HepG2 (cell line): Measurements from ENCODE around the gene CEMP1. TPM values are rescaled to one million over a fixed set of nuclear protein-coding genes. Genes with fewer than 3 reads are reported as not detected.

Experiments
- ATAC-seq: fragments of 200-7000 bp; cut with Tn5 transposase; 3 replicates; pipeline ENCODE4 v1.9.1; 2020; ENCODE audit warnings: mild to moderate bottlenecking, moderate library complexity
- BruUV-seq: library from RNA; stranded (reverse); fragments of 400-500 nt; replicated peaks from 2 replicates; lab custom pipeline; 2021; lab: Mats Ljungman, UMichigan
- CTCF ChIA-PET: fragments of 300-600 bp; formaldehyde crosslinking; extraction: SDS; loops from one replicate; lab custom pipeline; 2021; ENCODE audit warnings: low total read pairs, inconsistent platforms, low intra/inter-chr PET ratio; lab: Yijun Ruan, JAX
- POLR2A ChIA-PET: fragments of 350-600 bp; sonication (Branson Sonifier 250); formaldehyde crosslinking; loops from one replicate; lab custom pipeline; 2020; ENCODE audit warnings: antibody characterized with exemption, inconsistent platforms; lab: Yijun Ruan, JAX
- DNase-seq: peaks from one replicate; pipeline ENCODE4 v3.0.0-alpha.2; 2015; ENCODE audit warnings: low spot score
- FAIRE-seq: peaks from 3 replicates; lab custom pipeline; 2011; peaks lifted over from hg19 to GRCh38; lab: Jason Lieb, UNC
- H2AFZ ChIP-seq: one replicate; pipeline ENCODE4 v1.6.1; 2011; ENCODE audit warnings: low read length, inconsistent platforms
- H3K27ac ChIP-seq: fragments of 300-600 bp; 3 replicates; pipeline ENCODE4 v1.8.0; 2011; ENCODE audit warnings: mixed run types, mild to moderate bottlenecking, mixed read lengths, low read length, inconsistent platforms; ENCODE audit not compliant: insufficient read depth; ENCODE audit errors: extremely low read length
- H3K27me3 ChIP-seq, 2 experiments: fragments of 200-600 bp in 1 of 2; 2 replicates in 1 of 2; 3 replicates in 1 of 2; pipeline versions ENCODE4 v1.6.0 to v1.8.0; 2011; ENCODE audit warnings: low read length in 2 of 2, mild to moderate bottlenecking in 2 of 2, moderate library complexity in 2 of 2, inconsistent platforms in 1 of 2; ENCODE audit not compliant: insufficient read depth in 2 of 2, control insufficient read depth in 1 of 2
- H3K36me3 ChIP-seq, 2 experiments: fragments of 200-600 bp in 1 of 2; replicated peaks in 1 of 2; 2 replicates in 1 of 2; 3 replicates in 1 of 2; pipeline versions ENCODE4 v1.5.1 to v1.8.0; 2011; ENCODE audit warnings: low read length in 2 of 2, inconsistent platforms in 1 of 2; ENCODE audit not compliant: insufficient read depth in 2 of 2, control insufficient read depth in 1 of 2
- H3K4me1 ChIP-seq: 2 replicates; pipeline ENCODE4 v1.5.1; 2012; ENCODE audit warnings: low read length, inconsistent platforms; ENCODE audit not compliant: insufficient read depth
- H3K4me2 ChIP-seq: 2 replicates; pipeline ENCODE4 v1.6.0; 2011; ENCODE audit warnings: low read depth, low read length, inconsistent platforms
- H3K4me3 ChIP-seq, 3 experiments: fragments of 200-600 bp in 1 of 3; sonication (generic), shearing (Covaris generic) in 1 of 3; replicated peaks in 1 of 3; 2 replicates each; pipeline ENCODE4 v1.5.1; 2011 to 2016; ENCODE audit warnings: low read length in 3 of 3, inconsistent platforms in 2 of 3, low read depth in 2 of 3, mild to moderate bottlenecking in 2 of 3, control low read depth in 1 of 3, mixed read lengths in 1 of 3; ENCODE audit not compliant: insufficient read depth in 1 of 3
- H3K79me2 ChIP-seq: one replicate; pipeline ENCODE4 v1.6.1; 2011; ENCODE audit warnings: low read length, inconsistent platforms; ENCODE audit not compliant: insufficient read depth
- H3K9ac ChIP-seq: 2 replicates; pipeline ENCODE4 v1.6.0; 2011; ENCODE audit warnings: mild to moderate bottlenecking, low read depth, low read length, inconsistent platforms; ENCODE audit not compliant: insufficient read depth
- H3K9me3 ChIP-seq: 2 replicates; pipeline ENCODE4 v1.5.1; 2012; ENCODE audit warnings: mild to moderate bottlenecking, low read length
- H4K20me1 ChIP-seq: 2 replicates; pipeline ENCODE4 v1.6.0; 2011; ENCODE audit warnings: inconsistent platforms, mild to moderate bottlenecking, low read length, moderate library complexity; ENCODE audit not compliant: insufficient read depth
- CEBPB ChIP-seq: IDR thresholded peaks from 2 replicates; pipeline ENCODE4 v1.6.1; 2011; ENCODE audit warnings: low read depth, low read length, improper control_type of control experiment, borderline replicate concordance
- GTF2F1 ChIP-seq: fragments of 150-350 bp; IDR thresholded peaks from 2 replicates; pipeline ENCODE4 v1.6.1; 2014; ENCODE audit warnings: low read length
- IRF2 ChIP-seq: IDR thresholded peaks from 2 replicates; pipeline ENCODE4 v1.6.1; 2018; ENCODE audit warnings: missing genetic modification reagents, missing compliant biosample characterization
- STAG1 ChIP-seq: sonication (generic); formaldehyde crosslinking; IDR thresholded peaks from 2 replicates; pipeline ENCODE4 v1.4.0; 2020; ENCODE audit warnings: missing genetic modification reagents
- TBX2 ChIP-seq: sonication (generic); formaldehyde crosslinking; IDR thresholded peaks from 2 replicates; pipeline ENCODE4 v1.5.0; 2020; ENCODE audit warnings: missing genetic modification reagents, mild to moderate bottlenecking, borderline replicate concordance
- U2AF1 ChIP-seq: fragments of 200-400 bp; formaldehyde crosslinking; optimal IDR thresholded peaks from 2 replicates; pipeline ENCODE3; 2017; ENCODE audit warnings: mild to moderate bottlenecking, low read depth, low read length
- ZBTB3 ChIP-seq: sonication (generic); formaldehyde crosslinking; IDR thresholded peaks from 2 replicates; pipeline ENCODE4 v1.4.0; 2020; ENCODE audit warnings: low read depth, mild to moderate bottlenecking, moderate library complexity, missing genetic modification reagents, borderline replicate concordance
- WGBS: methylation state at CpG from one replicate; pipeline ENCODE4 v1.1.6; 2017; ENCODE audit warnings: low lambda C conversion rate; 5-methylcytosine and 5-hydroxymethylcytosine counted together
- in situ Hi-C: cut with HindIII; loops from 2 replicates; pipeline ENCODE4 v1.10.0; 2017; ENCODE audit warnings: low pct_unique_long_range_greater_than_20kb; ENCODE audit not compliant: extremely low pct_ligation_motif_present
- intact Hi-C: fragments of 100-400 bp; cut with micrococcal nuclease; formaldehyde crosslinking; loops from one replicate; pipeline ENCODE4 v1.10.0; 2022; ENCODE audit not compliant: unreplicated experiment
- polyA plus RNA-seq, 8 experiments: library from polyadenylated mRNA; depleted of rRNA in 3 of 8; stranded (reverse) in 7 of 8; unstranded in 1 of 8; fragments of >200 nt; fragmentation: Illumina TruSeq in 4 of 8; extraction: Trizol in 4 of 8; gene quantifications; 2 replicates each; pipeline versions ENCODE4 v1.2.1 to v1.2.3, GENCODE V29; 2011 to 2016; ENCODE audit warnings: low read depth in 4 of 8, missing spikeins in 1 of 8, mixed read lengths in 1 of 8; ENCODE audit not compliant: insufficient read depth in 1 of 8
- total RNA-seq, 5 experiments: library from RNA; depleted of rRNA; stranded (reverse); fragments of >200 nt; fragmentation: Illumina TruSeq; extraction: Trizol; gene quantifications; 2 replicates each; pipeline ENCODE4 v1.2.3, GENCODE V29; 2016; ENCODE audit warnings: low read depth in 1 of 5
- TF ChIP-seq, protein P1 (sequence below): IDR thresholded peaks from 2 replicates; pipeline ENCODE4 v1.6.1; 2018; ENCODE audit warnings: missing genetic modification reagents, mild to moderate bottlenecking, missing compliant biosample characterization
- TF ChIP-seq, protein P2 (sequence below): sonication (generic); formaldehyde crosslinking; conservative IDR thresholded peaks from 2 replicates; pipeline ENCODE4 v1.4.0; 2020; ENCODE audit warnings: missing genetic modification reagents
- TF ChIP-seq, protein P3 (sequence below): sonication (generic); formaldehyde crosslinking; IDR thresholded peaks from 2 replicates; pipeline ENCODE4; 2020; ENCODE audit warnings: missing genetic modification reagents, mild to moderate bottlenecking, borderline replicate concordance

Gene CEMP1
- total and polyA plus RNA-seq, 2 of the 13 experiments (the other 11 are each of a cell fraction or from before 2014, with no cell fraction given), result not detected

DNA sequence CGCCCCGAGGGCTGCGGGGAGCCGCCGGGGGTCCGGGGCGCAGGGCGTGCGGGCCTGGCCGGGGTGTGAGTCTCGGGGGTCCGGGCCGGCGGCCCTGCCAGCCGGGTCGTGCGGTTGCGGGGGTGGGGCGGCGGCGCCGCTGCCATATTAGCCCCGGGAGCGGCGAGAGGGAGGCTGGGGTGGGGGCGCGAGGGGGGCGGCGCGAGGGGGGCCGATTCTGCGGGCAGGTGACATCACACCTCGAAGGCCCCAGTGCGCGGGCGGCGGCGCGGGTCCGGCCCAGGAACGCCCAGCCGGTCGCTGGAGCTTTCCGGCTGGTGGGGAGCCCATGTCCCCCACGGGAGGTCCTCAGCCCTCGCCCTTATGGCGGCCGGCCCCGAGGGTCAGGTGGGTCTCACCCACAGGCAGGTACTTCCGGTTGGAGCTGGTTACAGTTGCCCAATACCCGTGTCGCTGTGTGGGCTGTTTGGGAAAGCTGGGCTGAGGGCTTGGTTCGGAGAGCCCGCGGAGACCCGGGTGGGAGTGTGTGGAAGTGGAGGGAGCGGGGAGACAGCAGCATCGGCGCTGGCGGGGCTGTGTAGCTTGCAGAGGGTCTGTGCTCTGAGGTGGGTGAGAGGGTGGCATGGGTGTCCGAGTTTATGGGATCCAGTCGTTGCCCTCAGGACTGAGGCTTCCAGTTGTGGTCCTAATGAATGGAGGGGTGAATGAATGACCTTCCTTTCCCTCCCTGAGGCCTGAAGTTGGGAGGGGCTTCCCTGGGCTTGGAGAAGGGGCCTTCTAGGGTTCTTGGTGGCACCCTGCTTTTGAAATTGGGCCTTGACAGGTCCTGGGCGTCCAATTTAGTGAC lies 16.7 kb downstream of the CEMP1 start (continued):
- TF ChIP-seq, protein P1, sequence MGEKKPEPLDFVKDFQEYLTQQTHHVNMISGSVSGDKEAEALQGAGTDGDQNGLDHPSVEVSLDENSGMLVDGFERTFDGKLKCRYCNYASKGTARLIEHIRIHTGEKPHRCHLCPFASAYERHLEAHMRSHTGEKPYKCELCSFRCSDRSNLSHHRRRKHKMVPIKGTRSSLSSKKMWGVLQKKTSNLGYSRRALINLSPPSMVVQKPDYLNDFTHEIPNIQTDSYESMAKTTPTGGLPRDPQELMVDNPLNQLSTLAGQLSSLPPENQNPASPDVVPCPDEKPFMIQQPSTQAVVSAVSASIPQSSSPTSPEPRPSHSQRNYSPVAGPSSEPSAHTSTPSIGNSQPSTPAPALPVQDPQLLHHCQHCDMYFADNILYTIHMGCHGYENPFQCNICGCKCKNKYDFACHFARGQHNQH (CRISPR knock-in tag), result 0 out of 2 replicates have a peak, but pooled peaks have one; percentile 4
- TF ChIP-seq, protein P2, sequence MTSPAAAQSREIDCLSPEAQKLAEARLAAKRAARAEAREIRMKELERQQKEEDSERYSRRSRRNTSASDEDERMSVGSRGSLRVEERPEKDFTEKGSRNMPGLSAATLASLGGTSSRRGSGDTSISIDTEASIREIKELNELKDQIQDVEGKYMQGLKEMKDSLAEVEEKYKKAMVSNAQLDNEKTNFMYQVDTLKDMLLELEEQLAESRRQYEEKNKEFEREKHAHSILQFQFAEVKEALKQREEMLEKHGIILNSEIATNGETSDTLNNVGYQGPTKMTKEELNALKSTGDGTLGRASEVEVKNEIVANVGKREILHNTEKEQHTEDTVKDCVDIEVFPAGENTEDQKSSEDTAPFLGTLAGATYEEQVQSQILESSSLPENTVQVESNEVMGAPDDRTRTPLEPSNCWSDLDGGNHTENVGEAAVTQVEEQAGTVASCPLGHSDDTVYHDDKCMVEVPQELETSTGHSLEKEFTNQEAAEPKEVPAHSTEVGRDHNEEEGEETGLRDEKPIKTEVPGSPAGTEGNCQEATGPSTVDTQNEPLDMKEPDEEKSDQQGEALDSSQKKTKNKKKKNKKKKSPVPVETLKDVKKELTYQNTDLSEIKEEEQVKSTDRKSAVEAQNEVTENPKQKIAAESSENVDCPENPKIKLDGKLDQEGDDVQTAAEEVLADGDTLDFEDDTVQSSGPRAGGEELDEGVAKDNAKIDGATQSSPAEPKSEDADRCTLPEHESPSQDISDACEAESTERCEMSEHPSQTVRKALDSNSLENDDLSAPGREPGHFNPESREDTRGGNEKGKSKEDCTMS, result no peak
- peak; percentile 75 for TF ChIP-seq CEBPB
- TF ChIP-seq STAG1 (CRISPR knock-in tag), result 0 out of 2 replicates have a peak, but pooled peaks have one; percentile 10

DNA sequence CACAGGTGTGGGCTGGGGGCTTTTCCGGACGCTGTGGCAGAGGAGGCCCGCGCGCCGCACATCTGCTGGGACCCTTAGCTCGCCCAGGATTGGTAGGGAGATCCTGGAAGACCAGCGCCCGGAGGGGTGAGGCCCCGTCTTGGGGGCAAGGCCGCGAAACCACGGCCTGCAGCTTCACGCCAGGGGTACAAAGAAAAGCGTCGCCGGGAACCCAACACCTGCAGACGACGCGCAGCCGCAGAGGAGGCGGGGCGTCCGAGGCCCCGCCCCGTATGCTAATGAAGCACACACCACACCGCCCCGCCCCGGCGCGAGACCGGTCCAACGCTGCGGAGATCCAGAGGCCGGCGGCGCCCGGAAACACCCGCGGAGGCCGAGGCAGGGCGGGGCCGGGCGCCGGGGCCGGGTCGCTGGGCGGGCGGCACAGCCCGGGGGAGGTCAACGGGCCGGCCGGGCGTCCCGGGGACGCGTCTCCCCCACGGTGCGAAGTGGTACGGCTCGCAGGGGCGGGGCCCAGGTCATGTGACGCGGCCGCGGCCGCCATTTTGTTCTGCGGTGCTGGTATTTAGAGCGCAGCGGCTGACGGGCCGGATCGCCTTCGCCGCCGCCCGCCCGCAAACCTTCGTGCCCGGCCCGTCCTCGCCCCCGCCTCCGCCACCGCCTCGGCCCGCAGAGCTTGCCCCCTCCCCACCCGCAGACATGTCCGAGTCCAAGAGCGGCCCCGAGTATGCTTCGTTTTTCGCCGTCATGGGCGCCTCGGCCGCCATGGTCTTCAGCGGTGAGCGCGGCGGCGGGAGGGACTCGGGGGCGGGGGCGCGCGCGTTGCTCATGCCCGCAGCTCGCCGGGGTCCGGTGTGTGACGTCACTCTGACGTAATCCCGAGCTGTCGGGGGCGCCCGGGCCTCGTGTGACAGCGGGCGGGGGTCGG lies 17.5 kb downstream of the CEMP1 start, which contains the start of gene ATP6V0C:
TSS of gene ATP6V0C (plus strand) at position 548 of the 928 bp plus-strand sequence. CDS start at position 700, 152 bp downstream.
- intact Hi-C loops (no loop called here), in situ Hi-C loops (no loop called here)
- Histone ChIP-seq H3K9me3 (no peaks in the 10 kb centered on the region), H3K9ac (peak within 1 kb of the TSS; percentile 93), H3K36me3 (peaks cover 0 to 4% of the 10 kb centered on the region in 2 experiments; a peak in 1 of 5 replicates), H3K27me3 (no peaks in the 10 kb centered on the region; a peak in 1 of 5 replicates), H4K20me1 (peaks cover 42% of the 10 kb centered on the region), H3K4me1 (peaks cover 57% of the 10 kb centered on the region), H3K27ac (peak within 1 kb of the TSS; percentile 91), H3K4me3 (peak within 1 kb of the TSS; percentile 89 to 97 (median 94)), H3K4me2 (peak within 1 kb of the TSS; percentile 84), H3K79me2 (peaks cover 42% of the 10 kb centered on the region), H2AFZ (no peak within 1 kb of the TSS)
- ChIA-PET CTCF (interaction anchor here (1.3 kb wide), 1 partner anchor 11 kb away, joined by 3 read pairs; no protein-coding TSS in a partner anchor), POLR2A (interaction anchor here (0.7 to 4.2 kb wide), 12 partner anchors 11 to 358 kb away, joined by 3 to 42 read pairs (median 4); partner anchors contain the start of genes CEMP1, ECI1, PDPK1 and PGP)
- WGBS, result 3% methylated on average over 13 of the region's 122 CpGs
- DNase-seq (peak; percentile 83), ATAC-seq (peak; percentile 78), FAIRE-seq (peak; percentile 77)
- BruUV-seq, result no TSS peak
- TF ChIP-seq U2AF1 (peak; percentile 48), TBX2 (CRISPR knock-in tag) (peak; percentile 45; the same call in 1 of the 2 replicates), GTF2F1 (0 out of 2 replicates have a peak, but pooled peaks have one; percentile 34), ZBTB3 (CRISPR knock-in tag) (no peak), IRF2 (peak; percentile 40; the same call in 1 of the 2 replicates)
- TF ChIP-seq, protein P3, sequence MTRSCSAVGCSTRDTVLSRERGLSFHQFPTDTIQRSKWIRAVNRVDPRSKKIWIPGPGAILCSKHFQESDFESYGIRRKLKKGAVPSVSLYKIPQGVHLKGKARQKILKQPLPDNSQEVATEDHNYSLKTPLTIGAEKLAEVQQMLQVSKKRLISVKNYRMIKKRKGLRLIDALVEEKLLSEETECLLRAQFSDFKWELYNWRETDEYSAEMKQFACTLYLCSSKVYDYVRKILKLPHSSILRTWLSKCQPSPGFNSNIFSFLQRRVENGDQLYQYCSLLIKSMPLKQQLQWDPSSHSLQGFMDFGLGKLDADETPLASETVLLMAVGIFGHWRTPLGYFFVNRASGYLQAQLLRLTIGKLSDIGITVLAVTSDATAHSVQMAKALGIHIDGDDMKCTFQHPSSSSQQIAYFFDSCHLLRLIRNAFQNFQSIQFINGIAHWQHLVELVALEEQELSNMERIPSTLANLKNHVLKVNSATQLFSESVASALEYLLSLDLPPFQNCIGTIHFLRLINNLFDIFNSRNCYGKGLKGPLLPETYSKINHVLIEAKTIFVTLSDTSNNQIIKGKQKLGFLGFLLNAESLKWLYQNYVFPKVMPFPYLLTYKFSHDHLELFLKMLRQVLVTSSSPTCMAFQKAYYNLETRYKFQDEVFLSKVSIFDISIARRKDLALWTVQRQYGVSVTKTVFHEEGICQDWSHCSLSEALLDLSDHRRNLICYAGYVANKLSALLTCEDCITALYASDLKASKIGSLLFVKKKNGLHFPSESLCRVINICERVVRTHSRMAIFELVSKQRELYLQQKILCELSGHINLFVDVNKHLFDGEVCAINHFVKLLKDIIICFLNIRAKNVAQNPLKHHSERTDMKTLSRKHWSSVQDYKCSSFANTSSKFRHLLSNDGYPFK (CRISPR knock-in tag), result peak; percentile 37; the same call in 1 of the 2 replicates
